GM12801 (cell line): ENCODE results near the gene DUOX1.

Experiments
- CTCF ChIP-seq: IDR thresholded peaks from one replicate; pipeline ENCODE4 v1.5.1; 2011; ENCODE audit warnings: control low read depth; ENCODE audit not compliant: insufficient read length; ENCODE audit errors: extremely low read depth

The DUOX1 gene

GRCh38 chr15:45146405-45146804 lies 16.6 kb downstream of the DUOX1 start:
- TF ChIP-seq CTCF = no peak

- TF ChIP-seq CTCF = no peak
Measured at GRCh38 chr15:45147606-45148005, 17.8 kb downstream of the DUOX1 start.

GRCh38 chr15:45148076-45149059 lies 18.6 kb downstream of the DUOX1 start:
- no peak for TF ChIP-seq CTCF

GRCh38 chr15:45149060-45149459 lies 19.3 kb downstream of the DUOX1 start:
- no peak for TF ChIP-seq CTCF

- TF ChIP-seq CTCF = no peak
Measured at GRCh38 chr15:45150481-45150880, 20.7 kb downstream of the DUOX1 start.

- TF ChIP-seq CTCF = no peak
Measured at GRCh38 chr15:45150997-45151396, 21.2 kb downstream of the DUOX1 start.

- no peak for TF ChIP-seq CTCF
Measured at GRCh38 chr15:45151998-45152828, 22.4 kb downstream of the DUOX1 start.
